Amygdala (tissue), 56 donors: ENCODE data around the gene WDR91.
"Not testable (repeated sequence)": the region's sequence is repeated elsewhere in the genome, so short reads cannot be mapped to it uniquely, and the experiment has no call there.

Experiments
- DNase-seq, 56 donors: peaks; one replicate each; lab custom pipeline; 2025; lab: John Stamatoyannopoulos, UW

WDR91 gene

GRCh38 chr7:135181929-135182678, 29.2 kb downstream of the WDR91 start:
- no peak for DNase-seq

GRCh38 chr7:135181261-135181928, 29.9 kb downstream of the WDR91 start:
- DNase-seq: no peak

DNA sequence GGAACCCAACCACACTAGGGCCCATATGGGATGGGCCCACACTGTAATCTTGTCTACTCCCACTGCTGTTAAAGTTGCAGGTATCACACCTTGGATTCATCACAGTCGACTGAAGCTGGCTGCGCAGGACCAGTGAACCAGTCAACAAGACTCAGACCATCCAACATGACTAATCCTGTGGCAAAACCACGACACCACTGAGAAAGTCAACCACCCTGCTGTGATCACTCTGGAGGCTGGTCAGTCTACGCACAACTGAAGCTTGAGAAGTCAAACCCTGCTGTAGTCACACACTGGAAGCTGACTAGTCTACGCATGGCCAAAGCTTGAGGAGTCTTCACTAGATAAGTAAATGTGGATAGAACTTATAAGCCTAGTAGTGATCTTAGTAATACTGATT, 31.2 kb downstream of the WDR91 start:
- DNase-seq: no peak

DNA sequence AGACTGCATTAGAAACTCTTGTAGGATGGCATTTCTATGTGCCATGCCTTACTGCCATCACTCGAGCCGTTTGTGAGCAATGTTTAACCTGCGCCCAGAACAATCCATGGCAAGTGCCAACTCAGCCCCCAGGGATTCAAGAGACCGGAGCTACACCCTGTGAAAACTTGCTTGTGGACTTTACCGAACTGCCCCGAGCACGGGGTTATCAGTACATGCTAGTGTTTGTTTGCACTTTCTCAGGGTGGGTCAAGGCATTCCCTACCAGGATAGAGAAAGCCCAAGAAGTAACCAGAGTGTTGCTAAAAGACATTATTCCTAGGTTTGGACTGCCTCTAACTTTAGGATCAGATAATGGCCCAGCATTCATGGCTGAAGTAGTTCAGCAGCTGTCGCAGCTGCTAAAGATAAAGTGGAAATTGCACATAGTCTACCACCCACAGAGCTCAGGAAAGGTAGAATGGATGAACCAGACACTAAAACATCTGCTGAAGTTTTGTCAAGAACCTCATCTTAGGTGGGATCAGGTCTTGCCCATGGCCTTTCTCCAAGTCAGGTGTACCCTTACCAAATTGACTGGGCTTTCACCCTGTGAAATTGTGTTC, 31.9 kb downstream of the WDR91 start:
- no peak for DNase-seq

GRCh38 chr7:135178364-135178763, 33.0 kb downstream of the WDR91 start:
- no peak for DNase-seq

DNA sequence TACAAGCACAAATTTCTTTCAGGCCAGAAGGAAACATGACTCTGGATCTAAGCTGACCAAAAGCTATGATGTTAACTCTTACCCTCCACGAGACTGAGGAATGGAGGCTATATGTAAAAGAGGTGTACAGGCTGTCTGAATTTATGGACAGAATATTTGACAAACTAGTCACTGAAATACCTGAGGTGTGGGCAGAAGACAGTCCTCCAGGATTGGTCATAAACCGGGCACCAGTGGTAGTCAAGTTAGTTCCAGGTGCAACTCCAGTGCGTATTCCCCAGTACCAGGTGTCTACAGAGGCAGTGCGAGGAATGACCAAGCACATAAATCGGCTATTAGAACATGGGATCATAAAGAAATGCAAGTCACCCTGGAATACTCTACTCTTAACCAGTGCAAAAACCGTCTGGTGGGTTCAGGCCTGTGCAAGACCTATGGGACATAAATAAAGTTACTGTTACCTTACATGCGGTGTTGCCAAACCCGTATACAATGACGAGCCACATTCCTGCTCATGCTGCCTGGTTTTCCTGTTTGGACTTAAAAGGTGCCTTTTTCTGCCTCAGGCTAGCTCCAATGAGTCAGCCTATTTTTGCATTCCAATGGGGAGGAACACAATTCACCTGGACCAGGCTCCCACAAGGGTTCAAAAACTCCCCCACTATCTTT, 34.2 kb downstream of the WDR91 start:
- no peak for DNase-seq

DNA sequence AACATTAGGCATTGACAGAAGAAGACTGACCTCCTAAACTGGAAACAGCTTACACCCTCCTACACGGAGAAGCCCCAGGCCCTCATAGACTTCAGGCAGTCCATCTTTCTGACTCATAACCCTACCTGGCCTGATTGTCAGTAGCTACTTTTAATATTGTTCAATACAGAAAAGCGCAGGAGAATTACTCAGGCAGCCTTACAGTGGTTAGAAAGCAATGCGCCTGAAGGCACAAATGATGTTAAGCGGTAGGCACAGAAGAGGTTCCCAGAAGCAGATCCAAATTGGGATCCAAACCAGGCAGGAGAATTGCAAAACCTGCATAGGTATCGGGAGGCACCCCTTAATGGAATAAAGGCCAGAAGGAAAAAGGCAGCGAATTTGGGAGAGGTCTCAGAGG, 35.4 kb downstream of the WDR91 start:
- DNase-seq: no peak

GRCh38 chr7:135174941-135175340, 36.4 kb downstream of the WDR91 start:
- no peak for DNase-seq

GRCh38 chr7:135173916-135174315, 37.4 kb downstream of the WDR91 start:
- not testable (repeated sequence) for DNase-seq

DNA sequence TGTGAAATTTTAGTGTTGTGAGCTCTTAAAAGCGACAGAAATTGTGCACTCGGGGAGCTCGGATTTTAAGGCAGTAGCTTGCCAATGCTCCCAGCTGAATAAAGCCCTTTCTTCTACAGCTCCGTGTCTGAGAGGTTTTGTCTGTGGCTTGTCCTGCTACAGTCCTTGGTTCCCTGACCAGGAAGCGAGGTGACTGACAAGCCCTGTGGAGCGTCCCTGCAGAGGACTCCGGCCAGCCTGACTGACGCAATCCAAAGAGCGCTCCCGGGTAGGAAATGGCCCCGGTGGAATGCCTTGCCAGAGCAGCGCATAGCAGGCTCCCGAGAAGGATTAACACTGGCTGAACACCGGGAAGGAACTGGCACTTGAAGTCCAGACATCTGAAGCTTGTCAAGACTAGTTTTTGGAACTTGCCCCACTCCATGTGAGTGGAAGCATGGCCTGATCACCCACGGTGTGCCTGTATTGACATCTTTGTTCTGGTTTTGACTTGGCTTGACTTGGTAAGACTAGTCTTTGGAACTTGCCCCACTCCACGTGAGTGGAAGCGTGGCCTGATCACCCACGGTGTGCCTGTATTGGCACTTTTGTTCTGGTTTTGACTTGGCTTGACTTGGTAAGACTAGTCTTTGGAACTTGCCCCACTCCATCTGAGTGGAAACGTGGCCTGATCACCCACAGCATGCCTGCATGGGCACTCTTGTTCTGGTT, 39.6 kb downstream of the WDR91 start:
- DNase-seq: peak in 28 of 56 donors; percentile 14 to 74 (median 40)

GRCh38 chr7:135170998-135171481, 40.3 kb downstream of the WDR91 start:
- DNase-seq: not testable (repeated sequence)

DNA sequence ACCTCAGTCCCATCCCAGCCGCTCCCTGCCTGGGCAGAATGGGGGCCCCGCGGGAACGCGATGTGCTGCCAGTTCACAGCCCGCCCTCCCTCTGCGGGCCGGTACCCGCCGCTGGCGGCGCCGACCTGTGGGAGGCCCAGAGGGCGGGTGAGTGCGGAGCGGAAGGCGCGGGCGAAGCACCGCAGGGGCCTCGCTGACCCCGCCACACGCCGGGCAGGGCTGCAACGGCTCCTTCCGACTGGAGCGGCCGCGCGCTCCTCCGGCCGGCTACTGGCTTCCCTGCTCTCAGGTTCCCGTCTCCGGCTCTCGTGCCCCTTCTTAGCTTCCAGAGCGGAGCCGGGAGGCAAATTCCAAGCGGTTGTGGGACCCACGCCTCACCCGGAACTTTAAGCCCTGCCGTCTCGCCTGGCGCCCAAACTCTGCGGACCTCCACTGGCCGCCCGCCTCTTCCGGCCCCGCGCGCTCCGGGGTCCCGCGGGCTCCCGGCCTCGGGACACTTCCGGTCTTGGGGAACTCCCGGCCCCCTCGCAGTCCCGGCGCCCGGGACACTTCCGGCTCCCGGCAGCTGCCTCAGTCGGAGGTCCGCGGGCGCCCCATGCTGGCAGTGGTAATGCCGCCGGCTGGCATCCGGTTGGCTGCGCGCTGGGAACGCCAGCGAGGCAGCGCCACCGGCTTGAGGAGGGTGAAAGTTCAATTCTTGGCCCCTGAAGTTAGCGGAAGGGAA, 40.9 kb downstream of the WDR91 start, which contains the start of gene CYREN:
Gene CYREN, minus strand, starts transcription at position 434 of the 724 bp plus-strand sequence. CDS start 1,785 bp downstream, outside the sequence.
- DNase-seq: peak; percentile 32 to 94 (median 87)

DNA sequence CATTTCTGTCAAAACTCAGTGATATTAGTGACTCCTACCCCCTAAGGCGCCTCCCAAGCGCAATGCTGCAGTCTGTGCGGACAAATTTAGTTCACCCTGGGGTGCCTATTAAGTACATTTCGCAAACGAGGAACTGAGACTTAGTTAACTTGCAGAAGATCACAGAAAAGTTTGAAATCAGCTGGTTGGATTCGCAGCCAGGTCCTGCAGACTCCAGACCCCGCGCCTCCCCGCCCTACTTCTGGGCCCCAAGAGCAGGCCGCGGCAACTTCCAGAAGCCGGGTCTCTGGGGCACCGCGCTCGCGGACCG, 41.4 kb downstream of the WDR91 start:
- peak in 1 of 56 donors; percentile 62 for DNase-seq

- no peak for DNase-seq
These were observed 42.0 kb downstream of the WDR91 start for GRCh38 chr7:135169141-135169963.

DNA sequence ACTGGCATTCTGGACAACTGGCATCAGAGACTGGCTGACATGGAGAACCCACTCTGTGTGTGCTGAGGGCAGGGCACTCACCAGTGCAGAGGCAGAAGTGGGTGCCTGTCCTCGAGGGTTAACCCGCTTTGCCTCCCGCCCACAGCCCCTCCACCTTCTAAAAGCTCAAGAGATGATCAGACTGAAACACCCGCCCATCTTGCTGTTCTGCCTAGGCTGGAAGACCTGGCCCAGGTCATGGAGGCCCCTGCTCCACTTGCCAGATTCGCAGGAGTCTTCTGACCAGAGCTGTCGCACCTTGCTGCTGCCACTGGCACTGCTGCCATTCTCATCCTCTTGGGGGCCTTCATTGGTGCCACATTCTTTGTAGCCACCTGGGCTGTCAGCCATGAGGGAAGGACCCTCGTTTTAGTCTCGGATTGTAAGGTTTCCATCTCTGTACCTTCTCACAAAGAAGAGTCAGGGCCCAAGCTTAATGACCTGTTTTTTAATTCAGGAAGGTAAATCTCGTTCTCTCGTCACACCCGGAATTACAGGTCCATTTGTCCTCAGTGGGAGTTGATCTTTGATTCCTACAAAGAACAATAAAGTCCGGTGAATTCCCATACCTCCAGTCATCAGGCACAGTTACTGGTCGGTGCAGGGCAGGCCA, 42.7 kb downstream of the WDR91 start:
- no peak for DNase-seq

DNA sequence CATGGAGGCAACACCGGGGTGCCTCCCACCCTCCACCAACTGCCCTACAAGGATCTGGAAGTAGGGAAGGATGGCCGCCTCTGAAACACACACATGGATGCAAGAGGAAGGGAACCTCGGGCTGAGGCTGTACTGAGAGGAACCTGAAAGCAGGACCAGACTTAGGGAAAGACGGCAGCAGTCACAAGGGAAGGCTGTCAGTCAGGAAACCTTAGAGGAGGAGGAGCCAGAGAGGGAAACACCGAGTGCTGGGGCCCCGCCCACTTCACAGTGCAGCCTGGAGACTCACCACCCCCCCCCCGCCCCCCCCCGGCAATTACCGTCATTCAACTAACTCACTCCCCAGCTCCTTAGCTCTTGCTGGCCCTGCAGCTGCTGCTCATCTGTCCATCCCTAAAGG, 43.3 kb downstream of the WDR91 start:
- no peak for DNase-seq

- no peak for DNase-seq
These were observed 43.9 kb downstream of the WDR91 start for GRCh38 chr7:135167365-135167917.
